Measurements from ENCODE around the gene PCGF1. TPM values are rescaled to one million over a fixed set of nuclear protein-coding genes. Genes with fewer than 3 reads are reported as not detected.
A peak's percentile ranks its signal among the peaks of the same experiment; 100 is the strongest.

Gene PCGF1
- total and polyA plus RNA-seq, 2 of the 13 experiments (the other 11 are each of a cell fraction or from before 2014, with no cell fraction given) = 20.4 to 22.6 TPM

GRCh38 chr2:74548900-74549826 lies 41.7 kb upstream of the PCGF1 start (continued):
- TF ChIP-seq E2F5 (CRISPR knock-in tag; conservative IDR thresholded peaks at IDR 0.05) (0 out of 2 replicates have a peak, but pooled peaks have one; percentile 25), RFXAP (CRISPR knock-in tag; IDR thresholded peaks at IDR 0.05; ENCODE audit: borderline replicate concordance) (0 out of 2 replicates have a peak, but pooled peaks have one; percentile 32), ZNF253 (CRISPR knock-in tag; IDR thresholded peaks at IDR 0.05; ENCODE audit: borderline replicate concordance) (0 out of 2 replicates have a peak, but pooled peaks have one; percentile 42), SAP130 (CRISPR knock-in tag; IDR thresholded peaks at IDR 0.05; ENCODE audit: low read depth) (peak; percentile 68; the same call in 1 of the 2 replicates), RBFOX2 (IDR thresholded peaks at IDR 0.05; ENCODE audit: low read depth, low read length) (peak; percentile 71), ZNF329 (CRISPR knock-in tag; IDR thresholded peaks at IDR 0.05; ENCODE audit: low read depth) (0 out of 2 replicates have a peak, but pooled peaks have one; percentile 0), NFKB2 (CRISPR knock-in tag; IDR thresholded peaks at IDR 0.05; ENCODE audit: borderline replicate concordance) (peak; percentile 52), ZFY (CRISPR knock-in tag; IDR thresholded peaks at IDR 0.05) (peak; percentile 63), SNAPC2 (CRISPR knock-in tag; IDR thresholded peaks at IDR 0.05) (no peak), NFE2L2 (IDR thresholded peaks at IDR 0.05; ENCODE audit: low read length) (no peak), GABPB1 (CRISPR knock-in tag; IDR thresholded peaks at IDR 0.05) (peak; percentile 64), FOXC1 (CRISPR knock-in tag; IDR thresholded peaks at IDR 0.05; ENCODE audit: borderline replicate concordance) (no peak), ZGPAT (CRISPR knock-in tag; IDR thresholded peaks at IDR 0.05) (0 out of 2 replicates have a peak, but pooled peaks have one; percentile 20), ZNF142 (CRISPR knock-in tag; IDR thresholded peaks at IDR 0.05) (peak; percentile 60; the same call in 1 of the 2 replicates), MTERF4 (CRISPR knock-in tag; IDR thresholded peaks at IDR 0.05) (0 out of 2 replicates have a peak, but pooled peaks have one; percentile 69), ZNF331 (CRISPR knock-in tag; IDR thresholded peaks at IDR 0.05) (peak; percentile 11; the same call in 1 of the 2 replicates)
